Transverse colon (tissue), 4 donors: ENCODE results near the gene SDK2. TPM values are rescaled to one million over a fixed set of nuclear protein-coding genes. Genes with fewer than 3 reads are reported as not detected.

Source experiments
- DNase-seq: peaks from one replicate; pipeline ENCODE4 v3.0.0-alpha.2; 2019
- H3K27ac ChIP-seq, 4 donors: fragments of 200-600 bp; sonication (generic); 2 replicates each; pipeline ENCODE4 v1.5.1; 2016 to 2018; ENCODE audit warnings: inconsistent platforms in 4 of 4
- H3K27me3 ChIP-seq: fragments of 200-600 bp; sonication (generic); 2 replicates; pipeline ENCODE4 v1.5.1; 2017; ENCODE audit warnings: inconsistent platforms
- H3K36me3 ChIP-seq, 4 donors: fragments of 200-600 bp; sonication (generic); 2 replicates each; pipeline ENCODE4 v1.5.1; 2017 to 2019; ENCODE audit warnings: inconsistent platforms in 4 of 4
- H3K4me1 ChIP-seq, 4 donors: fragments of 200-600 bp; sonication (generic); 2 replicates each; pipeline ENCODE4 v1.5.1; 2017 to 2020; ENCODE audit warnings: inconsistent platforms in 4 of 4
- H3K4me3 ChIP-seq, 4 donors: fragments of 200-600 bp; sonication (generic); 1 replicate in 1 of 4; 2 replicates in 3 of 4; pipeline versions ENCODE4 v1.5.1 to v1.6.1; 2017 to 2019; ENCODE audit warnings: inconsistent platforms in 4 of 4
- H3K9me3 ChIP-seq, 2 donors: fragments of 200-600 bp; sonication (generic); 2 replicates each; pipeline ENCODE4 v1.5.1; 2017 to 2019; ENCODE audit warnings: inconsistent platforms in 2 of 2
- CTCF ChIP-seq, 5 experiments: fragments of 200-600 bp in 3 of 5; fragments of 450-650 bp in 2 of 5; sonication (generic) in 3 of 5; IDR thresholded peaks; 1 replicate in 2 of 5; 2 replicates in 3 of 5; pipeline ENCODE4 v1.5.1; 2016 to 2017; ENCODE audit warnings: antibody characterized with exemption in 5 of 5, inconsistent platforms in 3 of 5, mild to moderate bottlenecking in 2 of 5, moderate library complexity in 1 of 5
- EP300 ChIP-seq: sonication (generic); formaldehyde crosslinking; IDR thresholded peaks from one replicate; pipeline ENCODE4 v1.6.1; 2017; ENCODE audit warnings: antibody characterized with exemption, low read depth
- POLR2A ChIP-seq: fragments of 450-650 bp; IDR thresholded peaks from one replicate; pipeline ENCODE4 v1.6.1; 2016; ENCODE audit warnings: antibody characterized with exemption, mild to moderate bottlenecking, moderate library complexity
- POLR2AphosphoS5 ChIP-seq, 3 donors: sonication (generic); formaldehyde crosslinking; IDR thresholded peaks; one replicate each; pipeline ENCODE4 v1.6.1; 2016; ENCODE audit warnings: antibody characterized with exemption in 3 of 3
- WGBS, 2 donors: methylation state at CpG; one replicate each; pipeline ENCODE4 v1.1.5; 2018; ENCODE audit warnings: low coverage in 1 of 2; 5-methylcytosine and 5-hydroxymethylcytosine counted together
- in situ Hi-C, 4 donors: fragments of 200-750 bp; cut with MboI; loops; one replicate each; pipeline versions ENCODE4 v1.15.0 to v1.15.1; 2017; ENCODE audit warnings: low sequenced_read_pairs in 3 of 4, low pct_ligation_motif_present in 1 of 4, low pct_unique_long_range_greater_than_20kb in 1 of 4
- intact Hi-C: fragments of 100-400 bp; cut with DNase I; formaldehyde crosslinking; loops from one replicate; pipeline ENCODE4 v1.15.1; 2023; ENCODE audit warnings: low total_unique reads
- total RNA-seq, 4 donors: library from RNA; depleted of rRNA; stranded (reverse); fragments of >200 nt; gene quantifications; one replicate each; pipeline ENCODE4 v1.1.0, GENCODE V29; 2016

The SDK2 gene
- total RNA-seq, 4 donors from 2014 or later = 2.6 to 9.8 (median 3.4) TPM

- H3K4me1 ChIP-seq = no peaks in the 10 kb centered on the region
- TF ChIP-seq POLR2AphosphoS5 (IDR thresholded peaks at IDR 0.05) (no peak), POLR2A (no peak), EP300 (no peak), CTCF (IDR thresholded peaks at IDR 0.05) (no peak)
- no peaks in the 10 kb centered on the region for H3K27me3 ChIP-seq
- intact Hi-C loops (no loop called here), in situ Hi-C loops (loop anchor here in 1 of 4 donors (25.0 kb wide), 1 partner anchor 126 kb away; no protein-coding TSS in a partner anchor)
- H3K27ac ChIP-seq = no peak overlapping the region
- DNase-seq = no peak
- H3K9me3 ChIP-seq = no peaks in the 10 kb centered on the region
- H3K36me3 ChIP-seq = no peaks in the 10 kb centered on the region
- WGBS, 2 donors = 72 to 83% methylated on average over 12 to 16 of the region's 16 CpGs
- H3K4me3 ChIP-seq = no peak overlapping the region
Observed at GRCh38 chr17:73586275-73586832, 57.9 kb downstream of the SDK2 start.

- TF ChIP-seq CTCF (IDR thresholded peaks at IDR 0.05) (no peak), POLR2A (no peak), POLR2AphosphoS5 (IDR thresholded peaks at IDR 0.05) (no peak), EP300 (no peak)
- Histone ChIP-seq H3K9me3 (no peaks in the 10 kb centered on the region), H3K27me3 (no peaks in the 10 kb centered on the region), H3K4me3 (no peak overlapping the region), H3K27ac (no peak overlapping the region), H3K36me3 (no peaks in the 10 kb centered on the region), H3K4me1 (no peaks in the 10 kb centered on the region)
- in situ Hi-C loops (loop anchor here in 1 of 4 donors (25.0 kb wide), 1 partner anchor 127 kb away; no protein-coding TSS in a partner anchor), intact Hi-C loops (no loop called here)
- WGBS, 2 donors = 83% methylated on average over 5 of the region's 5 CpGs; no CpG with 5 or more reads in 1 of the 2 donors
- no peak for DNase-seq
Observed at GRCh38 chr17:73585583-73585982, 58.7 kb downstream of the SDK2 start.

GRCh38 chr17:73584987-73585386, 59.3 kb downstream of the SDK2 start:
- intact Hi-C loops = no loop called here
- no peaks in the 10 kb centered on the region for H3K4me1 ChIP-seq
- no peaks in the 10 kb centered on the region for H3K9me3 ChIP-seq
- in situ Hi-C loops = loop anchor here in 1 of 4 donors (25.0 kb wide), 1 partner anchor 127 kb away; no protein-coding TSS in a partner anchor
- H3K36me3 ChIP-seq = no peaks in the 10 kb centered on the region
- TF ChIP-seq POLR2AphosphoS5 (IDR thresholded peaks at IDR 0.05) = no peak
- TF ChIP-seq CTCF (IDR thresholded peaks at IDR 0.05) = no peak
- no peak for TF ChIP-seq POLR2A
- TF ChIP-seq EP300 = no peak
- H3K27ac ChIP-seq = no peak overlapping the region
- no peaks in the 10 kb centered on the region for H3K27me3 ChIP-seq
- DNase-seq = no peak
- WGBS, 2 donors = 97% methylated on average over 5 of the region's 5 CpGs; no CpG with 5 or more reads in 1 of the 2 donors
- H3K4me3 ChIP-seq = no peak overlapping the region

GRCh38 chr17:73584049-73584448, 60.2 kb downstream of the SDK2 start:
- no peak overlapping the region for H3K4me3 ChIP-seq
- in situ Hi-C loops (loop anchor here in 1 of 4 donors (25.0 kb wide), 1 partner anchor 128 kb away; no protein-coding TSS in a partner anchor), intact Hi-C loops (no loop called here)
- TF ChIP-seq EP300 (no peak), POLR2A (no peak), CTCF (IDR thresholded peaks at IDR 0.05) (no peak), POLR2AphosphoS5 (IDR thresholded peaks at IDR 0.05) (no peak)
- no peak for DNase-seq
- H3K27me3 ChIP-seq = no peaks in the 10 kb centered on the region
- H3K9me3 ChIP-seq = no peaks in the 10 kb centered on the region
- H3K27ac ChIP-seq = no peak overlapping the region
- 90% methylated on average over 10 of the region's 11 CpGs; no CpG with 5 or more reads in 1 of the 2 donors for WGBS, 2 donors
- H3K36me3 ChIP-seq = no peaks in the 10 kb centered on the region
- H3K4me1 ChIP-seq = no peaks in the 10 kb centered on the region
